GM12878 (cell line): ENCODE results near the gene TMEM250. TPM values are rescaled to one million over a fixed set of nuclear protein-coding genes. Genes with fewer than 3 reads are reported as not detected.

Experiments used
- ATAC-seq: fragments of 200-7000 bp; cut with Tn5 transposase; 3 replicates; pipeline ENCODE4 v1.9.1; 2020; ENCODE audit warnings: mild to moderate bottlenecking, moderate library complexity
- BruUV-seq: library from RNA; stranded (reverse); fragments of 400-500 nt; replicated peaks from 2 replicates; lab custom pipeline; 2021; lab: Mats Ljungman, UMichigan
- CTCF ChIA-PET: fragments of 300-600 bp; sonication (Branson Sonifier 250); formaldehyde crosslinking; extraction: SDS; loops from one replicate; lab custom pipeline; 2021; ENCODE audit warnings: inconsistent platforms; lab: Yijun Ruan, JAX
- POLR2A ChIA-PET: fragments of 350-600 bp; formaldehyde crosslinking; extraction: SDS; loops from one replicate; lab custom pipeline; 2021; ENCODE audit warnings: inconsistent platforms; lab: Charles Lee
- RAD21 ChIA-PET: fragments of 300-600 bp; sonication (Branson Sonifier 250); formaldehyde crosslinking; loops from one replicate; lab custom pipeline; 2023; ENCODE audit warnings: antibody characterized with exemption; ENCODE audit not compliant: unreplicated experiment; lab: Charles Lee
- SMC1A ChIA-PET: fragments of 300-600 bp; sonication (Branson Sonifier 250); formaldehyde crosslinking; loops from one replicate; lab custom pipeline; 2023; ENCODE audit not compliant: unreplicated experiment, uncharacterized antibody; lab: Charles Lee
- DNase-seq: peaks from one replicate; pipeline ENCODE4 v3.0.0-alpha.2; 2011; ENCODE audit warnings: low read depth, low spot score
- FAIRE-seq: peaks from 3 replicates; lab custom pipeline; 2011; peaks lifted over from hg19 to GRCh38; lab: Jason Lieb, UNC
- H2AFZ ChIP-seq: 2 replicates; pipeline ENCODE4 v1.6.0; 2011; ENCODE audit warnings: low read depth, low read length, control low read depth; ENCODE audit not compliant: control insufficient read depth
- H3K27ac ChIP-seq: 2 replicates; pipeline ENCODE4 v1.5.1; 2011; ENCODE audit warnings: control low read depth; ENCODE audit not compliant: control insufficient read depth, insufficient read depth
- H3K27me3 ChIP-seq, 2 experiments: replicated peaks in 1 of 2; 2 replicates each; pipeline versions ENCODE4 v1.6.0 to v1.6.1; 2011; ENCODE audit warnings: low read length in 1 of 2; ENCODE audit not compliant: control insufficient read depth in 2 of 2, insufficient read depth in 2 of 2
- H3K36me3 ChIP-seq, 2 experiments: 2 replicates each; pipeline ENCODE4 v1.5.1; 2011; ENCODE audit warnings: low read length in 1 of 2; ENCODE audit not compliant: control insufficient read depth in 2 of 2, insufficient read depth in 2 of 2
- H3K4me1 ChIP-seq: 2 replicates; pipeline ENCODE4 v1.6.1; 2011; ENCODE audit warnings: mild to moderate bottlenecking, low read length, moderate library complexity, mixed read lengths; ENCODE audit not compliant: control insufficient read depth, insufficient read depth
- H3K4me2 ChIP-seq: 2 replicates; pipeline ENCODE4 v1.6.0; 2011; ENCODE audit warnings: control low read depth; ENCODE audit not compliant: control insufficient read depth, insufficient read depth
- H3K4me3 ChIP-seq: fragments of 200-600 bp; sonication (generic); 2 replicates; pipeline ENCODE4 v1.5.1; 2016
- H3K79me2 ChIP-seq: 2 replicates; pipeline ENCODE4 v1.6.0; 2011; ENCODE audit warnings: low read length; ENCODE audit not compliant: control insufficient read depth, insufficient read depth
- H3K9ac ChIP-seq: 2 replicates; pipeline ENCODE4 v1.8.0; 2011; ENCODE audit warnings: low read length, control low read depth, mixed read lengths; ENCODE audit not compliant: control insufficient read depth, insufficient read depth
- H3K9me3 ChIP-seq: replicated peaks from 3 replicates; pipeline ENCODE4 v1.5.1; 2011; ENCODE audit warnings: mild to moderate bottlenecking, low read length; ENCODE audit not compliant: control insufficient read depth, insufficient read depth
- H4K20me1 ChIP-seq: 2 replicates; pipeline ENCODE4 v1.6.0; 2011; ENCODE audit not compliant: control insufficient read depth, insufficient read depth
- FOXM1 ChIP-seq: IDR thresholded peaks from 2 replicates; pipeline ENCODE4 v1.6.1; 2012; ENCODE audit warnings: low read depth, mild to moderate bottlenecking, inconsistent platforms, low read length, moderate library complexity
- MAX ChIP-seq: IDR thresholded peaks from 2 replicates; pipeline ENCODE4 v1.6.1; 2012; ENCODE audit warnings: low read depth, low read length, improper control_type of control experiment
- NFXL1 ChIP-seq: fragments of 450-650 bp; IDR thresholded peaks from 2 replicates; pipeline ENCODE4 v1.6.1; 2017; ENCODE audit warnings: antibody characterized with exemption, mild to moderate bottlenecking, borderline replicate concordance
- RUNX3 ChIP-seq: IDR thresholded peaks from 2 replicates; pipeline ENCODE4 v1.6.1; 2012; ENCODE audit warnings: low read length, inconsistent platforms
- SMC3 ChIP-seq: IDR thresholded peaks from 2 replicates; pipeline ENCODE4 v1.6.1; 2011; ENCODE audit warnings: low read length, improper control_type of control experiment, borderline replicate concordance
- WGBS: methylation state at CpG from one replicate; pipeline ENCODE4 v1.1.6; 2016; ENCODE audit warnings: low lambda C conversion rate; ENCODE audit not compliant: insufficient replicate concordance, insufficient coverage; ENCODE audit errors: missing lambda C conversion rate; 5-methylcytosine and 5-hydroxymethylcytosine counted together
- in situ Hi-C: fragments of 300-500 bp; cut with MboI; formaldehyde crosslinking; loops from 9 replicates; pipeline ENCODE4 v1.14.3; 2018; ENCODE audit warnings: mixed read lengths
- intact Hi-C: fragments of 100-400 bp; cut with micrococcal nuclease; formaldehyde crosslinking; loops from one replicate; pipeline ENCODE4 v1.14.2; 2022; ENCODE audit not compliant: unreplicated experiment
- polyA plus RNA-seq, 11 experiments: library from polyadenylated mRNA; depleted of rRNA in 4 of 11; unstranded in 6 of 11; stranded (reverse) in 5 of 11; fragments of >200 nt; fragmentation: Nextera tagmentation in 4 of 11; fragmentation: Illumina TruSeq in 1 of 11; extraction: Ambion mirVana in 4 of 11; extraction: Trizol in 1 of 11; gene quantifications; 1 replicate in 1 of 11; 2 replicates in 10 of 11; pipeline versions ENCODE4 v1.2.1 to v1.2.3, GENCODE V29; 2011 to 2016; ENCODE audit warnings: inconsistent platforms in 2 of 11, missing spikeins in 2 of 11, low read depth in 1 of 11
- total RNA-seq, 4 experiments: library from RNA; depleted of rRNA in 3 of 4; stranded (reverse); fragments of >200 nt in 3 of 4; fragmentation: Illumina TruSeq in 1 of 4; extraction: Trizol in 1 of 4; gene quantifications; 2 replicates each; pipeline versions ENCODE4 v1.2.1 to v1.2.3, GENCODE V29; 2013 to 2021
- TF ChIP-seq, protein P1 (sequence below): fragments of 450-650 bp; IDR thresholded peaks from 2 replicates; pipeline ENCODE4 v1.6.1; 2018; ENCODE audit warnings: mild to moderate bottlenecking, low read depth, moderate library complexity; ENCODE audit not compliant: partially characterized antibody
- TF ChIP-seq, protein P2 (sequence below): fragments of 450-650 bp; formaldehyde crosslinking; IDR thresholded peaks from 2 replicates; pipeline ENCODE4 v1.4.0; 2022; ENCODE audit warnings: mild to moderate bottlenecking, moderate library complexity

Gene TMEM250
- total and polyA plus RNA-seq, 10 of the 15 experiments (the other 5 are each of a cell fraction or from before 2014, with no cell fraction given) = 0.39 to 39.9 (median 8.5) TPM

- no TSS peak for BruUV-seq
- TF ChIP-seq, protein P1, sequence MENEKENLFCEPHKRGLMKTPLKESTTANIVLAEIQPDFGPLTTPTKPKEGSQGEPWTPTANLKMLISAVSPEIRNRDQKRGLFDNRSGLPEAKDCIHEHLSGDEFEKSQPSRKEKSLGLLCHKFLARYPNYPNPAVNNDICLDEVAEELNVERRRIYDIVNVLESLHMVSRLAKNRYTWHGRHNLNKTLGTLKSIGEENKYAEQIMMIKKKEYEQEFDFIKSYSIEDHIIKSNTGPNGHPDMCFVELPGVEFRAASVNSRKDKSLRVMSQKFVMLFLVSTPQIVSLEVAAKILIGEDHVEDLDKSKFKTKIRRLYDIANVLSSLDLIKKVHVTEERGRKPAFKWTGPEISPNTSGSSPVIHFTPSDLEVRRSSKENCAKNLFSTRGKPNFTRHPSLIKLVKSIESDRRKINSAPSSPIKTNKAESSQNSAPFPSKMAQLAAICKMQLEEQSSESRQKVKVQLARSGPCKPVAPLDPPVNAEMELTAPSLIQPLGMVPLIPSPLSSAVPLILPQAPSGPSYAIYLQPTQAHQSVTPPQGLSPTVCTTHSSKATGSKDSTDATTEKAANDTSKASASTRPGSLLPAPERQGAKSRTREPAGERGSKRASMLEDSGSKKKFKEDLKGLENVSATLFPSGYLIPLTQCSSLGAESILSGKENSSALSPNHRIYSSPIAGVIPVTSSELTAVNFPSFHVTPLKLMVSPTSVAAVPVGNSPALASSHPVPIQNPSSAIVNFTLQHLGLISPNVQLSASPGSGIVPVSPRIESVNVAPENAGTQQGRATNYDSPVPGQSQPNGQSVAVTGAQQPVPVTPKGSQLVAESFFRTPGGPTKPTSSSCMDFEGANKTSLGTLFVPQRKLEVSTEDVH = no peak
- TF ChIP-seq RUNX3 (no peak), NFXL1 (no peak), FOXM1 (no peak), SMC3 (no peak), MAX (no peak)
- TF ChIP-seq, protein P2, sequence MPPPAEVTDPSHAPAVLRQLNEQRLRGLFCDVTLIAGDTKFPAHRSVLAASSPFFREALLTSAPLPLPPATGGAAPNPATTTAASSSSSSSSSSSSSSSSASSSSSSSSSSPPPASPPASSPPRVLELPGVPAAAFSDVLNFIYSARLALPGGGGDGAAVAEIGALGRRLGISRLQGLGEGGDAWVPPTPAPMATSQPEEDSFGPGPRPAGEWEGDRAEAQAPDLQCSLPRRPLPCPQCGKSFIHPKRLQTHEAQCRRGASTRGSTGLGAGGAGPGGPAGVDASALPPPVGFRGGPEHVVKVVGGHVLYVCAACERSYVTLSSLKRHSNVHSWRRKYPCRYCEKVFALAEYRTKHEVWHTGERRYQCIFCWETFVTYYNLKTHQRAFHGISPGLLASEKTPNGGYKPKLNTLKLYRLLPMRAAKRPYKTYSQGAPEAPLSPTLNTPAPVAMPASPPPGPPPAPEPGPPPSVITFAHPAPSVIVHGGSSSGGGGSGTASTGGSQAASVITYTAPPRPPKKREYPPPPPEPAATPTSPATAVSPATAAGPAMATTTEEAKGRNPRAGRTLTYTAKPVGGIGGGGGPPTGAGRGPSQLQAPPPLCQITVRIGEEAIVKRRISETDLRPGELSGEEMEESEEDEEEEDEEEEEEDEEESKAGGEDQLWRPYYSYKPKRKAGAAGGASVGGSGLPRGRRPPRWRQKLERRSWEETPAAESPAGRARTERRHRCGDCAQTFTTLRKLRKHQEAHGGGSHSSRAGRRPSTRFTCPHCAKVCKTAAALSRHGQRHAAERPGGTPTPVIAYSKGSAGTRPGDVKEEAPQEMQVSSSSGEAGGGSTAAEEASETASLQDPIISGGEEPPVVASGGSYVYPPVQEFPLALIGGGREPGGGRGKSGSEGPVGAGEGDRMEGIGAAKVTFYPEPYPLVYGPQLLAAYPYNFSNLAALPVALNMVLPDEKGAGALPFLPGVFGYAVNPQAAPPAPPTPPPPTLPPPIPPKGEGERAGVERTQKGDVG (CRISPR knock-in tag) = no peak
- Histone ChIP-seq H2AFZ (no peak overlapping the region; the same call in 1 of the 2 replicates), H3K4me1 (peaks cover 8% of the 10 kb centered on the region), H3K9ac (peak overlapping the region; percentile 53; the same call in 1 of the 2 replicates), H3K9me3 (no peaks in the 10 kb centered on the region), H3K27me3 (no peaks in the 10 kb centered on the region), H3K36me3 (no peaks in the 10 kb centered on the region), H4K20me1 (no peaks in the 10 kb centered on the region), H3K79me2 (peaks cover 11% of the 10 kb centered on the region), H3K4me3 (peak overlapping the region; percentile 63; the same call in 1 of the 2 replicates), H3K27ac (0 out of 2 replicates have a peak overlapping the region, but pooled peaks have one; percentile 61), H3K4me2 (peak overlapping the region; percentile 71)
- DNase-seq (no peak), FAIRE-seq (no peak), ATAC-seq (no peak)
- CTCF ChIA-PET = interaction anchor here (1.2 to 1.8 kb wide), 3 partner anchors 16 to 29 kb away, joined by 3 to 5 read pairs (median 5); no protein-coding TSS in a partner anchor
- SMC1A ChIA-PET = interaction anchor here (1.9 kb wide), 2 partner anchors 13 to 28 kb away, joined by 4 to 8 read pairs; no protein-coding TSS in a partner anchor
- in situ Hi-C loops (no loop called here), intact Hi-C loops (no loop called here)
- RAD21 ChIA-PET = interaction anchor here (0.7 to 6.9 kb wide), 3 partner anchors 15 to 24 kb away, joined by 3 to 52 read pairs (median 6); no protein-coding TSS in a partner anchor
- POLR2A ChIA-PET = interaction anchor here (1.1 to 4.9 kb wide), 6 partner anchors 11 to 174 kb away, joined by 3 to 28 read pairs (median 4); no protein-coding TSS in a partner anchor
- WGBS = 74% methylated on average over 13 of the region's 16 CpGs
These were observed 25.2 kb downstream of the TMEM250 start for GRCh38 chr9:136093346-136093986.
